GM12873 (cell line): ENCODE data around the gene ZNF175.

Experiments
- CTCF ChIP-seq: IDR thresholded peaks from 2 replicates; pipeline ENCODE4 v1.5.1; 2012; ENCODE audit warnings: low read depth, mild to moderate bottlenecking, moderate library complexity, low read length, control low read depth; ENCODE audit not compliant: insufficient read depth; ENCODE audit errors: missing control alignments

ZNF175 gene

GRCh38 chr19:51546650-51547396 is 24.3 kb upstream of the ZNF175 start:
- no peak for TF ChIP-seq CTCF

- no peak for TF ChIP-seq CTCF
Observed at GRCh38 chr19:51547397-51548212, 23.5 kb upstream of the ZNF175 start.

GRCh38 chr19:51548213-51548651 is 22.9 kb upstream of the ZNF175 start:
- TF ChIP-seq CTCF: no peak

- no peak for TF ChIP-seq CTCF
Observed at GRCh38 chr19:51548891-51549305, 22.2 kb upstream of the ZNF175 start.

GRCh38 chr19:51549533-51550324 is 21.4 kb upstream of the ZNF175 start:
- no peak for TF ChIP-seq CTCF

GRCh38 chr19:51550848-51551672 is 20.0 kb upstream of the ZNF175 start:
- no peak for TF ChIP-seq CTCF
